Neural progenitor cell (in vitro differentiated cells): ENCODE data around the gene NEB.

Experiments
- EZH2 ChIP-seq: fragments of 200-600 bp; sonication (generic); IDR thresholded peaks from 2 replicates; pipeline ENCODE4 v1.6.1; 2017; ENCODE audit warnings: antibody characterized with exemption, mild to moderate bottlenecking, moderate library complexity
- TF ChIP-seq, protein P1 (sequence below): fragments of 200-600 bp; sonication (generic); IDR thresholded peaks from 2 replicates; pipeline ENCODE4 v1.5.1; 2017; ENCODE audit warnings: antibody characterized with exemption, mild to moderate bottlenecking

- TF ChIP-seq, protein P1, sequence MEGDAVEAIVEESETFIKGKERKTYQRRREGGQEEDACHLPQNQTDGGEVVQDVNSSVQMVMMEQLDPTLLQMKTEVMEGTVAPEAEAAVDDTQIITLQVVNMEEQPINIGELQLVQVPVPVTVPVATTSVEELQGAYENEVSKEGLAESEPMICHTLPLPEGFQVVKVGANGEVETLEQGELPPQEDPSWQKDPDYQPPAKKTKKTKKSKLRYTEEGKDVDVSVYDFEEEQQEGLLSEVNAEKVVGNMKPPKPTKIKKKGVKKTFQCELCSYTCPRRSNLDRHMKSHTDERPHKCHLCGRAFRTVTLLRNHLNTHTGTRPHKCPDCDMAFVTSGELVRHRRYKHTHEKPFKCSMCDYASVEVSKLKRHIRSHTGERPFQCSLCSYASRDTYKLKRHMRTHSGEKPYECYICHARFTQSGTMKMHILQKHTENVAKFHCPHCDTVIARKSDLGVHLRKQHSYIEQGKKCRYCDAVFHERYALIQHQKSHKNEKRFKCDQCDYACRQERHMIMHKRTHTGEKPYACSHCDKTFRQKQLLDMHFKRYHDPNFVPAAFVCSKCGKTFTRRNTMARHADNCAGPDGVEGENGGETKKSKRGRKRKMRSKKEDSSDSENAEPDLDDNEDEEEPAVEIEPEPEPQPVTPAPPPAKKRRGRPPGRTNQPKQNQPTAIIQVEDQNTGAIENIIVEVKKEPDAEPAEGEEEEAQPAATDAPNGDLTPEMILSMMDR, result no peak
- TF ChIP-seq EZH2, result no peak
These were observed 242.8 kb downstream of the NEB start for GRCh38 chr2:151491496-151491895.
